IMR-90 (cell line): ENCODE data around the gene PRKACA. TPM values are rescaled to one million over a fixed set of nuclear protein-coding genes. Genes with fewer than 3 reads are reported as not detected.
A peak's percentile ranks its signal among the peaks of the same experiment; 100 is the strongest.

Experiments used
- ATAC-seq: fragments of 200-7000 bp; cut with Tn5 transposase; 2 replicates; pipeline ENCODE4 v1.9.1; 2020; ENCODE audit warnings: low read depth, mild to moderate bottlenecking, moderate library complexity
- BruUV-seq: library from RNA; stranded (reverse); fragments of 400-500 nt; replicated peaks from 2 replicates; lab custom pipeline; 2021; lab: Mats Ljungman, UMichigan
- CTCF ChIA-PET: fragments of 300-600 bp; formaldehyde crosslinking; extraction: SDS; loops from one replicate; lab custom pipeline; 2021; ENCODE audit warnings: antibody characterized with exemption; lab: Yijun Ruan, JAX
- POLR2A ChIA-PET: fragments of 300-600 bp; sonication (Branson Sonifier 250); formaldehyde crosslinking; loops from one replicate; lab custom pipeline; 2022; ENCODE audit warnings: antibody characterized with exemption; ENCODE audit not compliant: unreplicated experiment; lab: Charles Lee
- DNase-seq: peaks from one replicate; pipeline ENCODE4 v3.0.0; 2013
- H2AFZ ChIP-seq: replicated peaks from 2 replicates; pipeline ENCODE3; 2013; ENCODE audit warnings: low read length, mild to moderate bottlenecking; ENCODE audit not compliant: poor library complexity
- H2AK5ac ChIP-seq: 2 replicates; pipeline ENCODE4 v1.6.1; 2013; ENCODE audit warnings: low read depth, low read length, inconsistent platforms
- H2AK9ac ChIP-seq: replicated peaks from 2 replicates; pipeline ENCODE3; 2013; ENCODE audit warnings: mild to moderate bottlenecking, low read depth, low read length, moderate library complexity; ENCODE audit not compliant: poor library complexity
- H2BK120ac ChIP-seq: 2 replicates; pipeline ENCODE4 v1.6.1; 2013; ENCODE audit warnings: low read depth, low read length, inconsistent platforms
- H2BK15ac ChIP-seq: 3 replicates; pipeline ENCODE4 v1.6.1; 2013; ENCODE audit warnings: low read depth, low read length, inconsistent platforms
- H2BK20ac ChIP-seq: 2 replicates; pipeline ENCODE4 v1.6.1; 2013; ENCODE audit warnings: low read depth, mild to moderate bottlenecking, inconsistent platforms, low read length, moderate library complexity
- H2BK5ac ChIP-seq: 2 replicates; pipeline ENCODE4 v1.6.1; 2013; ENCODE audit warnings: mild to moderate bottlenecking, low read depth, low read length, inconsistent platforms; ENCODE audit not compliant: poor library complexity, severe bottlenecking
- H3K14ac ChIP-seq: replicated peaks from 2 replicates; pipeline ENCODE4 v1.6.1; 2013; ENCODE audit warnings: low read depth, low read length, inconsistent platforms
- H3K18ac ChIP-seq: 2 replicates; pipeline ENCODE4 v1.6.1; 2013; ENCODE audit warnings: low read depth, low read length, control low read depth
- H3K23ac ChIP-seq: 2 replicates; pipeline ENCODE4 v1.6.1; 2013; ENCODE audit warnings: low read depth, low read length, inconsistent platforms
- H3K27ac ChIP-seq: 2 replicates; pipeline ENCODE4 v1.5.1; 2013; ENCODE audit warnings: mild to moderate bottlenecking, control low read depth, low read length; ENCODE audit not compliant: insufficient read depth
- H3K27me3 ChIP-seq: 2 replicates; pipeline ENCODE4 v1.6.1; 2013; ENCODE audit warnings: low read length; ENCODE audit not compliant: control insufficient read depth, insufficient read depth
- H3K36me3 ChIP-seq: 2 replicates; pipeline ENCODE4 v1.6.1; 2013; ENCODE audit warnings: low read length, mixed read lengths; ENCODE audit not compliant: control insufficient read depth, insufficient read depth
- H3K4ac ChIP-seq: 2 replicates; pipeline ENCODE4 v1.6.1; 2013; ENCODE audit warnings: low read depth, low read length, inconsistent platforms
- H3K4me1 ChIP-seq: 2 replicates; pipeline ENCODE4 v1.6.1; 2013; ENCODE audit warnings: low read length, mixed read lengths; ENCODE audit not compliant: control insufficient read depth, insufficient read depth
- H3K4me2 ChIP-seq: 2 replicates; pipeline ENCODE4 v1.6.1; 2013; ENCODE audit warnings: low read depth, mild to moderate bottlenecking, control low read depth, low read length, moderate library complexity
- H3K4me3 ChIP-seq: 2 replicates; pipeline ENCODE4 v1.5.1; 2013; ENCODE audit warnings: low read depth, mild to moderate bottlenecking, control low read depth, low read length, moderate library complexity; ENCODE audit not compliant: insufficient read depth
- H3K56ac ChIP-seq: 2 replicates; pipeline ENCODE4 v1.6.1; 2013; ENCODE audit warnings: low read length, inconsistent platforms; ENCODE audit not compliant: insufficient read depth; ENCODE audit errors: extremely low read depth
- H3K79me1 ChIP-seq, 2 experiments: 2 replicates each; pipeline ENCODE4 v1.6.1; 2013; ENCODE audit warnings: low read length in 2 of 2, inconsistent platforms in 1 of 2, low read depth in 1 of 2
- H3K9ac ChIP-seq: 2 replicates; pipeline ENCODE4 v1.6.1; 2013; ENCODE audit warnings: low read depth, low read length, control low read depth
- H3K9me1 ChIP-seq: 2 replicates; pipeline ENCODE4 v1.6.1; 2013; ENCODE audit warnings: low read length, inconsistent platforms; ENCODE audit not compliant: insufficient read depth
- H3K9me3 ChIP-seq: 2 replicates; pipeline ENCODE4 v1.6.1; 2013; ENCODE audit warnings: low read length; ENCODE audit not compliant: control insufficient read depth, insufficient read depth
- H4K20me1 ChIP-seq: 2 replicates; pipeline ENCODE4 v1.6.1; 2013; ENCODE audit warnings: low read length, inconsistent platforms; ENCODE audit not compliant: insufficient read depth
- H4K5ac ChIP-seq: 2 replicates; pipeline ENCODE4 v1.6.1; 2013; ENCODE audit warnings: mild to moderate bottlenecking, low read depth, low read length, control low read depth
- H4K8ac ChIP-seq, 2 experiments: 2 replicates each; pipeline ENCODE4 v1.6.1; 2013; ENCODE audit warnings: low read depth in 2 of 2, low read length in 2 of 2, control low read depth in 1 of 2, inconsistent platforms in 1 of 2
- H4K91ac ChIP-seq: 2 replicates; pipeline ENCODE4 v1.6.1; 2013; ENCODE audit warnings: low read depth, low read length, inconsistent platforms; ENCODE audit not compliant: insufficient read depth
- BHLHE40 ChIP-seq: fragments of 150-350 bp; IDR thresholded peaks from 2 replicates; pipeline ENCODE4 v1.6.1; 2016; ENCODE audit warnings: mild to moderate bottlenecking, low read depth, low read length
- CEBPB ChIP-seq: IDR thresholded peaks from 2 replicates; pipeline ENCODE4 v1.6.1; 2012; ENCODE audit warnings: low read depth, low read length, improper control_type of control experiment
- CHD1 ChIP-seq: IDR thresholded peaks from 2 replicates; pipeline ENCODE4 v1.6.1; 2012; ENCODE audit warnings: low read depth, low read length, improper control_type of control experiment
- CTCF ChIP-seq: conservative IDR thresholded peaks from 2 replicates; pipeline ENCODE4 v1.5.1; 2012; ENCODE audit warnings: mild to moderate bottlenecking, low read depth, low read length, improper control_type of control experiment
- FOS ChIP-seq: fragments of 150-350 bp; IDR thresholded peaks from 2 replicates; pipeline ENCODE4 v1.6.1; 2016; ENCODE audit warnings: low read depth, low read length
- MAZ ChIP-seq: IDR thresholded peaks from 2 replicates; pipeline ENCODE4 v1.6.1; 2012; ENCODE audit warnings: low read depth, mild to moderate bottlenecking, low read length, improper control_type of control experiment, moderate library complexity, borderline replicate concordance
- NFE2L2 ChIP-seq: fragments of 150-350 bp; IDR thresholded peaks from 2 replicates; pipeline ENCODE4 v1.6.1; 2016; ENCODE audit warnings: low read depth, mild to moderate bottlenecking, low read length
- POLR2A ChIP-seq: IDR thresholded peaks from 2 replicates; pipeline ENCODE4 v1.6.1; 2012; ENCODE audit warnings: mild to moderate bottlenecking, low read depth, low read length
- RAD21 ChIP-seq: IDR thresholded peaks from 2 replicates; pipeline ENCODE4 v1.6.1; 2012; ENCODE audit warnings: low read length, improper control_type of control experiment
- RFX5 ChIP-seq: IDR thresholded peaks from 2 replicates; pipeline ENCODE4 v1.8.0; 2012; ENCODE audit warnings: low read depth, mild to moderate bottlenecking, low read length, moderate library complexity
- SMC3 ChIP-seq: fragments of 150-350 bp; IDR thresholded peaks from 2 replicates; pipeline ENCODE4 v1.6.1; 2016; ENCODE audit warnings: low read depth, mild to moderate bottlenecking, antibody characterized with exemption, low read length, moderate library complexity
- WGBS, 2 experiments: methylation state at CpG; one replicate each; pipeline versions ENCODE4 v1.1.5 to v1.1.7; 2013; ENCODE audit warnings: missing lambda C conversion rate in 2 of 2; ENCODE audit not compliant: insufficient read length in 1 of 2; ENCODE audit errors: extremely low coverage in 2 of 2; 5-methylcytosine and 5-hydroxymethylcytosine counted together
- dilution Hi-C: fragments of 300-500 bp; cut with HindIII; formaldehyde crosslinking; loops from one replicate; pipeline ENCODE4 v1.14.3; 2018; ENCODE audit warnings: low sequenced_read_pairs; ENCODE audit not compliant: unreplicated experiment
- in situ Hi-C: fragments of 300-500 bp; cut with MboI; formaldehyde crosslinking; loops from 3 replicates; pipeline ENCODE4 v1.14.3; 2019; ENCODE audit warnings: low sequenced_read_pairs, inconsistent platforms, mixed read lengths
- intact Hi-C: fragments of 100-400 bp; cut with micrococcal nuclease; formaldehyde crosslinking; loops from 2 replicates; pipeline ENCODE4 v1.10.0; 2022
- polyA plus RNA-seq, 3 experiments: library from polyadenylated mRNA; depleted of rRNA; stranded (reverse); fragments of >200 nt; gene quantifications; 2 replicates each; pipeline ENCODE4 v1.2.3, GENCODE V29; 2012; ENCODE audit warnings: low replicate concordance in 1 of 3
- total RNA-seq: library from RNA; depleted of rRNA; stranded (reverse); fragments of >200 nt; gene quantifications from 2 replicates; pipeline ENCODE4 v1.2.3, GENCODE V29; 2012
- TF ChIP-seq, protein P1 (sequence below): fragments of 150-350 bp; IDR thresholded peaks from 2 replicates; pipeline ENCODE4 v1.6.1; 2016; ENCODE audit warnings: low read depth, mild to moderate bottlenecking, low read length, moderate library complexity, borderline replicate concordance
- TF ChIP-seq, protein P2 (sequence below): fragments of 150-350 bp; IDR thresholded peaks from 2 replicates; pipeline ENCODE4 v1.6.1; 2017; ENCODE audit warnings: mild to moderate bottlenecking, antibody characterized with exemption, low read length, low read depth

Gene PRKACA
- total and polyA plus RNA-seq, 2 of the 4 experiments (the other 2 are of a cell fraction) = 18.1 to 94.5 TPM

GRCh38 chr19:14073925-14074838 is 43.4 kb downstream of the PRKACA start:
- no peaks in the 10 kb centered on the region for H4K20me1 ChIP-seq
- no peak overlapping the region for H2BK15ac ChIP-seq
- peak overlapping the region; percentile 41 for H3K56ac ChIP-seq
- no peaks in the 10 kb centered on the region for H3K9me3 ChIP-seq
- H2BK5ac ChIP-seq = peak overlapping the region; percentile 1
- 0 out of 2 replicates have a peak overlapping the region, but pooled peaks have one; percentile 15 for H2BK120ac ChIP-seq
- no peaks in the 10 kb centered on the region for H3K36me3 ChIP-seq
- H3K18ac ChIP-seq = no peak overlapping the region
- no peak overlapping the region; the same call in 1 of the 2 replicates for H4K5ac ChIP-seq
- peak overlapping the region; percentile 76; the same call in 1 of the 2 replicates for H3K14ac ChIP-seq
- peak overlapping the region; percentile 59 for H3K23ac ChIP-seq
- no TSS peak for BruUV-seq
- no peaks in the 10 kb centered on the region; the same call in 1 of the 2 replicates for H3K27me3 ChIP-seq
- H2BK20ac ChIP-seq = no peak overlapping the region
- peak overlapping the region; percentile 85 for H2AK9ac ChIP-seq
- peak overlapping the region; percentile 96 for H2AFZ ChIP-seq
- dilution Hi-C loops (no loop called here), intact Hi-C loops (loop anchor here (2.0 kb wide), 1 partner anchor 477 kb away; no protein-coding TSS in a partner anchor), in situ Hi-C loops (loop anchor here (5.0 kb wide), 1 partner anchor 192 kb away; no protein-coding TSS in a partner anchor)
- H3K9me1 ChIP-seq = no peaks in the 10 kb centered on the region
- H3K4me1 ChIP-seq = peaks cover 10% of the 10 kb centered on the region
- peak; percentile 16 for ATAC-seq
- WGBS, 2 experiments = 13% methylated on average over 14 of the region's 44 CpGs; no CpG with 5 or more reads in 1 of the 2 experiments
- peak; percentile 25 for DNase-seq
- H3K27ac ChIP-seq = peak overlapping the region; percentile 13; the same call in 1 of the 2 replicates
- peak overlapping the region; percentile 36 to 78; a peak in 3 of 4 replicates for H4K8ac ChIP-seq
- no peak overlapping the region; the same call in 1 of the 2 replicates for H4K91ac ChIP-seq
- peaks cover 0 to 14% of the 10 kb centered on the region in 2 experiments; a peak in 1 of 4 replicates for H3K79me1 ChIP-seq
- H3K4me2 ChIP-seq = peak overlapping the region; percentile 88
- H3K9ac ChIP-seq = peak overlapping the region; percentile 57
- ChIA-PET CTCF (interaction anchor here (0.6 kb wide), 1 partner anchor 274 kb away, joined by 3 read pairs; no protein-coding TSS in a partner anchor), POLR2A (no interaction called here)
- H3K4ac ChIP-seq = peak overlapping the region; percentile 43
- no peak overlapping the region; the same call in 1 of the 2 replicates for H2AK5ac ChIP-seq
- peak overlapping the region; percentile 61 for H3K4me3 ChIP-seq
- TF ChIP-seq SMC3 (no peak), RAD21 (no peak), MAZ (no peak), NFE2L2 (no peak), CEBPB (no peak), BHLHE40 (no peak), POLR2A (no peak), CHD1 (no peak), CTCF (no peak), FOS (no peak), RFX5 (no peak)
- TF ChIP-seq, protein P1, sequence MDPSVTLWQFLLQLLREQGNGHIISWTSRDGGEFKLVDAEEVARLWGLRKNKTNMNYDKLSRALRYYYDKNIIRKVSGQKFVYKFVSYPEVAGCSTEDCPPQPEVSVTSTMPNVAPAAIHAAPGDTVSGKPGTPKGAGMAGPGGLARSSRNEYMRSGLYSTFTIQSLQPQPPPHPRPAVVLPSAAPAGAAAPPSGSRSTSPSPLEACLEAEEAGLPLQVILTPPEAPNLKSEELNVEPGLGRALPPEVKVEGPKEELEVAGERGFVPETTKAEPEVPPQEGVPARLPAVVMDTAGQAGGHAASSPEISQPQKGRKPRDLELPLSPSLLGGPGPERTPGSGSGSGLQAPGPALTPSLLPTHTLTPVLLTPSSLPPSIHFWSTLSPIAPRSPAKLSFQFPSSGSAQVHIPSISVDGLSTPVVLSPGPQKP = no peak
- TF ChIP-seq, protein P2, sequence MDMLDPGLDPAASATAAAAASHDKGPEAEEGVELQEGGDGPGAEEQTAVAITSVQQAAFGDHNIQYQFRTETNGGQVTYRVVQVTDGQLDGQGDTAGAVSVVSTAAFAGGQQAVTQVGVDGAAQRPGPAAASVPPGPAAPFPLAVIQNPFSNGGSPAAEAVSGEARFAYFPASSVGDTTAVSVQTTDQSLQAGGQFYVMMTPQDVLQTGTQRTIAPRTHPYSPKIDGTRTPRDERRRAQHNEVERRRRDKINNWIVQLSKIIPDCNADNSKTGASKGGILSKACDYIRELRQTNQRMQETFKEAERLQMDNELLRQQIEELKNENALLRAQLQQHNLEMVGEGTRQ = no peak
